GM10248 (cell line): Measurements from ENCODE around the gene KCNQ1.

Experiments used
- CTCF ChIA-PET: fragments of 300-600 bp; sonication (Branson Sonifier 250); formaldehyde crosslinking; extraction: SDS; loops from one replicate; lab custom pipeline; 2021; ENCODE audit warnings: antibody characterized with exemption; lab: Yijun Ruan, JAX
- POLR2A ChIA-PET: fragments of 350-650 bp; sonication (Branson Sonifier 250); formaldehyde crosslinking; extraction: SDS; loops from one replicate; lab custom pipeline; 2020; ENCODE audit warnings: antibody characterized with exemption; lab: Yijun Ruan, JAX
- DNase-seq: peaks from one replicate; pipeline ENCODE4 v3.0.0; 2012; ENCODE audit errors: extremely low spot score
- TF ChIP-seq, protein P1 (sequence below): IDR thresholded peaks from 2 replicates; pipeline ENCODE4 v1.5.1; 2012; ENCODE audit warnings: mild to moderate bottlenecking, low read depth; ENCODE audit errors: extremely low read depth, missing control alignments, control extremely low read depth

KCNQ1 gene

GRCh38 chr11:2413742-2414579 lies 30.8 kb upstream of the KCNQ1 start:
- TF ChIP-seq, protein P1, sequence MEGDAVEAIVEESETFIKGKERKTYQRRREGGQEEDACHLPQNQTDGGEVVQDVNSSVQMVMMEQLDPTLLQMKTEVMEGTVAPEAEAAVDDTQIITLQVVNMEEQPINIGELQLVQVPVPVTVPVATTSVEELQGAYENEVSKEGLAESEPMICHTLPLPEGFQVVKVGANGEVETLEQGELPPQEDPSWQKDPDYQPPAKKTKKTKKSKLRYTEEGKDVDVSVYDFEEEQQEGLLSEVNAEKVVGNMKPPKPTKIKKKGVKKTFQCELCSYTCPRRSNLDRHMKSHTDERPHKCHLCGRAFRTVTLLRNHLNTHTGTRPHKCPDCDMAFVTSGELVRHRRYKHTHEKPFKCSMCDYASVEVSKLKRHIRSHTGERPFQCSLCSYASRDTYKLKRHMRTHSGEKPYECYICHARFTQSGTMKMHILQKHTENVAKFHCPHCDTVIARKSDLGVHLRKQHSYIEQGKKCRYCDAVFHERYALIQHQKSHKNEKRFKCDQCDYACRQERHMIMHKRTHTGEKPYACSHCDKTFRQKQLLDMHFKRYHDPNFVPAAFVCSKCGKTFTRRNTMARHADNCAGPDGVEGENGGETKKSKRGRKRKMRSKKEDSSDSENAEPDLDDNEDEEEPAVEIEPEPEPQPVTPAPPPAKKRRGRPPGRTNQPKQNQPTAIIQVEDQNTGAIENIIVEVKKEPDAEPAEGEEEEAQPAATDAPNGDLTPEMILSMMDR, result no peak
- DNase-seq, result no peak
- POLR2A ChIA-PET, result no interaction called here
- CTCF ChIA-PET, result interaction anchor here (1.0 to 2.3 kb wide), 5 partner anchors 13 to 219 kb away, joined by 3 to 10 read pairs (median 3); partner anchors contain the start of gene TSSC4

DNA sequence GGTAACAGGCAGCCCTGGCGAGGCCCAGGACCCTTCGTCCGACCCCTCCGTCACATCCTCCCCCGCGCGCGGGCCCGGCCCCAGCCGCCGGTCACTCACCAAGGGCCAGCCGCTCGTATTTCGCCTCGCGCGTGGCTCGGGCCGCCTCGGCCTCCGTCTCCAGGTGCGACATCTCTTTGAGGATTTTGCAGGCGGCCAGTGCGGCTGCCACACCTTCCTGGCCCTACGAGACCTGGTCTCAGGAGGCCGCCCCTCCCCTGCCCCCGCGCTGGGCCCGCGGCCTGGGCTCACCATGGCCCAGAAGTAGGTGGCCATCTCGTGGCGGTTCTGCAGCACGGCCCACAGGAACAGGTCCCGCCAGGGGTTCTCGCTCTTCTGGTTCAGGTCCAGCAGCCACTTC lies 30.2 kb upstream of the KCNQ1 start:
- ChIA-PET POLR2A (no interaction called here), CTCF (interaction anchor here (1.7 kb wide), 1 partner anchor 109 kb away, joined by 16 read pairs; no protein-coding TSS in a partner anchor)
- TF ChIP-seq, protein P1, result no peak
- DNase-seq, result no peak

DNA sequence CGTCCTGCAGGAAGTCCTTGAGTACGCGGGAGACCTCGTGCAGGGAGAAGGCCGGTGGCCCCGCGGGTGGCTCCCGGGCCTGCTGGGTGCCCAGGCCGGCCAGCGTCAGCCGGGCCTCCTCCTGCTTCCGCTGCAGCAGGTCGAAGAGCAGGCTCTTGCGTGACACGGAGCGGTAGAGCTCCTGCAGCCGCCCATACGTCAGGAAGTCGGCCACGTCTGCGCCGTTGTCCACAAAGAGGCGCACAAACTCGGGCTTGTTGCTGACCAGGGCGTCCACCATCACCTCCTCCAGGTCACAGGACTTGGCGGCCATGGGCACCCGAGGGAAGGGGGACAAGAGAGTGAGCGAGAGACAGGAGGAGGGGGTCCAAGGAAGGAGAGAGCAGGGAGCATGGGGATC lies 29.6 kb upstream of the KCNQ1 start:
- no peak for DNase-seq
- ChIA-PET CTCF (interaction anchor here (1.1 to 1.7 kb wide), 2 partner anchors 109 to 112 kb away, joined by 3 to 16 read pairs; no protein-coding TSS in a partner anchor), POLR2A (no interaction called here)
- TF ChIP-seq, protein P1, result no peak

DNA sequence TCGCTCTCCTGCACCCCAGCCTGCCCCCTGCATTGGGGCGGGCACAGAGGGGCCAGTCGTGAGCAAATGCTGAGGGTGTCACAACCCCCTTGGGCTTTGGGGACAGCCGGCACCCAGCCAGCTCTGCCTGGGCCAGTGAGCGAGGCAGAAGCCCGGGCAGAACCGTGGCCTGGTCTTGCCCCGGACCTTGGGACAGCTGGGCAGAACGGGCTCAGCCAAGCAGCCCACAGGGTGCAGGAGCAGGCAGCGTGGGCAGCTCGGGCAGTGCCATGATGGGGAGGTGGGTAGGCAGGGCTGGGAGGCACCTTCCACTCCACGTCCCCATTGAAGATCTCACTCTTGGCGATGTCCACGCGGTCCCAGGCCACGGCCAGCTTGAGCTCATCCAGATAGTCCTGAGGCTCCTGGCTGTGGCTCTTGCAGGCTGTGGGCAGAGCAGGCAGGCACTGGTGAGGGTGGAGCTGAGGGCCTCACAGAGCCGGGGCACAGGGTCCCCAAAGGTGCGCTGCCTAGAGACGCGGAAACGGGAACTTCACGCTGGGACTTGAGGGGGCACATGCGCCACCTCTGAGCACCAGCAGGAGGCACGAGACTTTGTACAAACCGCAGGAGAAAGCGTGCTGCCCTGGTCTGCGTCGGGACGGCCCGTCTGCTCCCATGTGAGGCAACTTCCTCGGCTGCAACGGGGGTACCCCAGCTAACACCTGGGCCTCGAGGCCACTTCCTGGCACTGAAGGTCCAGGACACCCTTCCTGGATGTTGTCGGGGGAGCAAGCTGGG lies 29.0 kb upstream of the KCNQ1 start:
- TF ChIP-seq, protein P1, result no peak
- ChIA-PET POLR2A (no interaction called here), CTCF (interaction anchor here (1.1 to 1.7 kb wide), 2 partner anchors 110 to 112 kb away, joined by 3 to 16 read pairs; no protein-coding TSS in a partner anchor)
- DNase-seq, result no peak

GRCh38 chr11:2416765-2417164 lies 28.0 kb upstream of the KCNQ1 start:
- ChIA-PET CTCF (interaction anchor here (0.7 to 8.5 kb wide), 2 partner anchors 17 to 113 kb away, joined by 3 to 485 read pairs; partner anchors contain the start of genes C11orf21, TSPAN32 and TSSC4), POLR2A (no interaction called here)
- TF ChIP-seq, protein P1, result no peak
- no peak for DNase-seq
